GM23248 (cell line): ENCODE data around the gene CKAP2. TPM values are rescaled to one million over a fixed set of nuclear protein-coding genes. Genes with fewer than 3 reads are reported as not detected.

Source experiments
- DNase-seq: peaks from one replicate; pipeline ENCODE4 v3.0.0-alpha.2; 2015
- H2AFZ ChIP-seq: fragments of 200-600 bp; sonication (generic); 2 replicates; pipeline ENCODE4 v1.6.1; 2016; ENCODE audit warnings: antibody characterized with exemption
- H3F3A ChIP-seq: fragments of 200-600 bp; sonication (generic); 2 replicates; pipeline ENCODE4 v1.6.1; 2016; ENCODE audit warnings: mild to moderate bottlenecking, antibody characterized with exemption, mixed run types; ENCODE audit not compliant: insufficient read depth
- H3K27ac ChIP-seq: fragments of 200-600 bp; sonication (generic); 2 replicates; pipeline ENCODE4 v1.5.1; 2016; ENCODE audit warnings: mild to moderate bottlenecking
- H3K27me3 ChIP-seq: fragments of 200-600 bp; sonication (generic); replicated peaks from 2 replicates; pipeline ENCODE4 v1.6.1; 2016; ENCODE audit warnings: mild to moderate bottlenecking; ENCODE audit not compliant: insufficient read depth
- H3K36me3 ChIP-seq: fragments of 200-600 bp; sonication (generic); 2 replicates; pipeline ENCODE4 v1.6.1; 2016; ENCODE audit warnings: low read depth, mild to moderate bottlenecking
- H3K4me1 ChIP-seq: fragments of 200-600 bp; sonication (generic); 2 replicates; pipeline ENCODE4 v1.6.1; 2016; ENCODE audit warnings: mild to moderate bottlenecking; ENCODE audit not compliant: insufficient read depth
- H3K4me2 ChIP-seq: fragments of 200-600 bp; sonication (generic); one replicate; pipeline ENCODE4 v1.6.1; 2016; ENCODE audit warnings: mild to moderate bottlenecking; ENCODE audit not compliant: unreplicated experiment
- H3K4me3 ChIP-seq: fragments of 200-600 bp; sonication (generic); 2 replicates; pipeline ENCODE4 v1.5.1; 2016; ENCODE audit warnings: mild to moderate bottlenecking
- H3K79me2 ChIP-seq: fragments of 200-600 bp; sonication (generic); 2 replicates; pipeline ENCODE4 v1.6.1; 2016; ENCODE audit warnings: mild to moderate bottlenecking; ENCODE audit not compliant: insufficient read depth
- H3K9ac ChIP-seq: fragments of 200-600 bp; sonication (generic); 2 replicates; pipeline ENCODE4 v1.6.1; 2016; ENCODE audit warnings: mild to moderate bottlenecking
- H3K9me2 ChIP-seq: fragments of 200-600 bp; sonication (generic); 2 replicates; pipeline ENCODE4 v1.6.1; 2016; ENCODE audit warnings: mixed run types, mild to moderate bottlenecking, moderate library complexity; ENCODE audit not compliant: insufficient read depth
- H3K9me3 ChIP-seq: fragments of 200-600 bp; sonication (generic); one replicate; pipeline ENCODE4 v1.6.1; 2017; ENCODE audit warnings: low read depth
- H4K20me1 ChIP-seq: fragments of 200-600 bp; sonication (generic); 2 replicates; pipeline ENCODE4 v1.6.0; 2016; ENCODE audit not compliant: insufficient read depth
- EZH2 ChIP-seq: fragments of 200-600 bp; sonication (generic); IDR thresholded peaks from 2 replicates; pipeline ENCODE4 v1.6.1; 2018; ENCODE audit warnings: antibody characterized with exemption, mild to moderate bottlenecking; ENCODE audit not compliant: insufficient read depth, poor library complexity, severe bottlenecking
- EZH2phosphoT487 ChIP-seq: fragments of 200-600 bp; sonication (generic); IDR thresholded peaks from 2 replicates; pipeline ENCODE4 v1.6.1; 2018; ENCODE audit warnings: antibody characterized with exemption, moderate library complexity, mild to moderate bottlenecking, low read depth; ENCODE audit not compliant: insufficient read depth
- WGBS, 2 experiments: methylation state at CpG; one replicate each; pipeline ENCODE4 v1.1.6; 2015 to 2017; ENCODE audit warnings: low lambda C conversion rate in 2 of 2, low coverage in 1 of 2; ENCODE audit errors: missing lambda C conversion rate in 2 of 2; 5-methylcytosine and 5-hydroxymethylcytosine counted together
- in situ Hi-C: fragments of 300-500 bp; cut with MboI; formaldehyde crosslinking; loops from 2 replicates; pipeline ENCODE4 v1.15.0; 2020
- polyA plus RNA-seq: library from polyadenylated mRNA; unstranded; fragments of >200 nt; fragmentation: Nextera tagmentation; extraction: Ambion mirVana; gene quantifications from 2 replicates; pipeline ENCODE4 v1.2.1, GENCODE V29; 2016
- total RNA-seq: library from RNA; depleted of rRNA; stranded (reverse); fragments of >200 nt; shearing (Covaris generic); gene quantifications from 2 replicates; pipeline ENCODE4 v1.2.3, GENCODE V29; 2014

The CKAP2 gene
- total and polyA plus RNA-seq, 2 experiments from 2014 or later, result 24.2 to 37.6 TPM

DNA sequence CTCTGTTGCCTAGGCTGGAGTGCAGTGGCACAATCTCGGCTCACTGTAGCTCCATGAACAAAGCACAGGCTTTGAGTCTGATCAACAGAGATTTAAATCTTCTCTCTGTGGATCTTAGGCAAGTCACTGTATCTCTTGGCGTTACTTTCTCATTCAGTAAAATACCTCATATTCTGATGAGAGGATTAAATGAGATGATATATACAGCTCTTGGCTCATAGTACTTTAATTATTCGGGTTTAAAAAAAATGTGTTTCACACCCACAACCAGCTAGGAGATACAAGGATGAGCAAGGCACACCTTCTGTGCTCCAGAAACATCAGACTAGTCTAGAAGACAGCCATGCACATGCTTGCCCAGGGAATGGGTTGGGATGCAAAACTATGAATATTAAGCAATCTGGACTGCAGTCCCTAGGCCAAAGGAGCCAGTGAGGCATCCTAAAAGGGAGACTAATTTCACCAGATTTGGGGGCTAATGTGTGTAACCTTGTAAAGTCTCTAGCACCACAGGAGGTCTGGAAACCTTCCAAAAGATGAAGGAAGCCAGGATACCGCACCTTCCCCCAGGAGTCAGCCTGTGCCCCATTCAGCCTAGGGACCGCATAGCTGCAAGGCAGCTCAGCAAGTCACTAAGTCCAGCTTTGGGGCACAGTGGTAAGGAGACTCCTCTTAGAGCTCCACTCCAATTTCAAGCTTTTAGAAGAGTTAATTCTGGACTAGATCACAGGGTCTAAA, 7.3 kb upstream of the CKAP2 start:
- in situ Hi-C loops, result loop anchor here (10.0 kb wide), 1 partner anchor 103 kb away; no protein-coding TSS in a partner anchor
- peak overlapping the region; percentile 99; the same call in 1 of the 2 replicates for H3K4me3 ChIP-seq
- no peak for DNase-seq
- H3K4me2 ChIP-seq, result peak overlapping the region; percentile 99
- no peaks in the 10 kb centered on the region; the same call in 1 of the 2 replicates for H3F3A ChIP-seq
- TF ChIP-seq EZH2phosphoT487 (no peak), EZH2 (no peak)
- WGBS, 2 experiments, result 94 to 97% methylated on average over 5 of the region's 5 CpGs
- H3K9ac ChIP-seq, result no peak overlapping the region
- no peaks in the 10 kb centered on the region for H3K27me3 ChIP-seq
- no peaks in the 10 kb centered on the region for H3K9me2 ChIP-seq
- no peak overlapping the region for H2AFZ ChIP-seq
- H3K27ac ChIP-seq, result no peak overlapping the region
- H3K79me2 ChIP-seq, result peaks cover 67% of the 10 kb centered on the region
- no peaks in the 10 kb centered on the region for H3K9me3 ChIP-seq
- H3K36me3 ChIP-seq, result peaks cover 6% of the 10 kb centered on the region
- peaks cover 16% of the 10 kb centered on the region for H3K4me1 ChIP-seq
- no peaks in the 10 kb centered on the region for H4K20me1 ChIP-seq

DNA sequence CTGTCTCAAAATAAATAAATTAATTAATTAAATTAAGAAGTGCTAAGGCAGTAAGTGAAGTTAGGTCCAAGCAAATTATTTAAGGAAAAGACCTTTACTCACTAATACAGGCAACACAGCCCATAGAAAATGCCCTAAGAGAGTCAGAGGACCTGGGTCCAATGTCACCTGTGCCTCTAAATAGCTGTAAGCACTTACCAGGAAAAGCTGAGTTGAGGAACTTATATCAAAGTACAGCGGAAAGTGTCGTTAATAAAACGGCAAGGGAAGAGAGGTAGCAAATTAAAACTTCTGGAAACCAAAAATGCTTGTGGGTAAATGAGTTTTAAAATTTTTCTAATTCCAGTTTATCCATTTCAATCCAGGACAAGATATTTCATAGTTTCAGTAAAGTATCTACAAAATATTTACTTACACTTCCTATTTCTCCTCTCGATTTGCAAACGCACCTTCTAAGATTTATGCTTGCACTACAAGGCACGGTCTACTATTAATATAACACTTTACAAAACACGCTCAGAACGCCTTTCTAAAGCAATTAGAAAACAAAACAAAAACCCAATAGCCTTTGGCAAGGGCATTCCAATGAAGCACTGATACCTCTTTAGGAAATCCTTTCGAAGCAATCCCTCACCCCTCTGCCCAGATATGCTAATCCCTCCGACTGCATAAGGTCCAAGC, 5.8 kb upstream of the CKAP2 start:
- Histone ChIP-seq H2AFZ (peak overlapping the region; percentile 85), H4K20me1 (no peaks in the 10 kb centered on the region), H3K27ac (peak overlapping the region; percentile 86), H3F3A (peaks cover 4% of the 10 kb centered on the region), H3K4me3 (peak overlapping the region; percentile 99), H3K36me3 (peaks cover 6% of the 10 kb centered on the region), H3K4me1 (peaks cover 19% of the 10 kb centered on the region), H3K9ac (peak overlapping the region; percentile 94), H3K4me2 (peak overlapping the region; percentile 99), H3K9me3 (no peaks in the 10 kb centered on the region), H3K27me3 (no peaks in the 10 kb centered on the region), H3K79me2 (peaks cover 56% of the 10 kb centered on the region), H3K9me2 (no peaks in the 10 kb centered on the region)
- in situ Hi-C loops, result loop anchor here (10.0 kb wide), 1 partner anchor 105 kb away; no protein-coding TSS in a partner anchor
- DNase-seq, result no peak
- no peak for TF ChIP-seq EZH2phosphoT487
- TF ChIP-seq EZH2, result no peak
- WGBS, 2 experiments, result 2 to 5% methylated on average over 10 of the region's 10 CpGs

DNA sequence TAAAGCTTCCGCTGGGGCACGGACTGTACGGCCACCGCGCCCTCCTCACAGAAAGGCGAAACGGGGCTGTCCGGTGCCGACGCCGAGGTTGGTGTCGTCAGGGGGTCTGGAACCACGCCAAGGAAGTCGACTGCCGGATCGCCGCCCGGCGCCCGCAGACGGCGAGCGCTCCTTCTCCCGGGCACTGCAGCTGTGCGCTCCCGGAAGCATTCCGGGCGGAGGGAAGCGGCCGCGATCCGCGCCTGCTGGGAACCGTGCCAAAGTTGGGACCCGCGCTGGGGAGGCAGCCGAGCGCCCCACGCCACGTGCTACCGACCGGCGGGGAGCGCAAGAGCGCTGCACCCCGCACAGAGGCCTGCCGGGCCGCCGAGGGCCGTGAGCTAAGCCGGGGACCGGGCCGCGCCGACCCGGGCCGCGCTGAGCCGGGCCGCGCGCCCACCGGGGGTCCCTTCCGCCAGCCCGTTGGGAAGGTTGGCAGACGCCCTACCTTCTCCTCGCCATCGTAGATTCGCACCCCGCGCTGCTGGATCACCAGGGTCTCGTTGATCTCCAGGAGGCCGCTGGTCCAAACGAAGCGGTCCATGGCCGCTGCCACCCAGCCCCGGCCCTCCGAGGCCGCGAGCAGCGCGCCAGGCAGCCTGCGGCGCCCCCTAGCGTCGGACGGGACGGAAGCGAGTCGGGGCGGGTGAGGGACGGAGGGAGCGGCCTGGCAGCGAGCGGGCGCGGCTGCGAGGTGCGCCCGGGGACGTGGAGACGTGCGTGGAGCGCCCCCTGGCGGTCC, 5.1 kb upstream of the CKAP2 start, which contains the start of gene VPS36:
Gene VPS36, minus strand, starts transcription at position 623 of the 781 bp plus-strand sequence. Its CDS starts 40 bp downstream, at position 583.
- Histone ChIP-seq H3K27me3 (no peaks in the 10 kb centered on the region), H3K4me3 (peak within 1 kb of the TSS; percentile 99), H4K20me1 (no peaks in the 10 kb centered on the region), H3K79me2 (peaks cover 49% of the 10 kb centered on the region), H3K9me2 (no peaks in the 10 kb centered on the region), H3K27ac (peak within 1 kb of the TSS; percentile 86), H3F3A (peaks cover 4% of the 10 kb centered on the region), H2AFZ (peak within 1 kb of the TSS; percentile 85), H3K36me3 (no peaks in the 10 kb centered on the region), H3K9ac (peak within 1 kb of the TSS; percentile 94), H3K4me2 (peak within 1 kb of the TSS; percentile 99), H3K9me3 (no peaks in the 10 kb centered on the region), H3K4me1 (peaks cover 21% of the 10 kb centered on the region)
- TF ChIP-seq EZH2 (no peak), EZH2phosphoT487 (no peak)
- in situ Hi-C loops, result no loop called here
- WGBS, 2 experiments, result 1 to 2% methylated on average over 91 to 93 of the region's 105 CpGs
- peak; percentile 96 for DNase-seq

GRCh38 chr13:52450793-52451116, 4.5 kb upstream of the CKAP2 start:
- 2 to 5% methylated on average over 8 of the region's 8 CpGs for WGBS, 2 experiments
- H4K20me1 ChIP-seq, result no peaks in the 10 kb centered on the region
- no peaks in the 10 kb centered on the region for H3K27me3 ChIP-seq
- H3K9me3 ChIP-seq, result no peaks in the 10 kb centered on the region
- no peak overlapping the region for H3K27ac ChIP-seq
- peak overlapping the region; percentile 54 for H3K4me3 ChIP-seq
- peak overlapping the region; percentile 44 for H2AFZ ChIP-seq
- no peak for TF ChIP-seq EZH2phosphoT487
- TF ChIP-seq EZH2, result no peak
- H3K9me2 ChIP-seq, result no peaks in the 10 kb centered on the region
- peaks cover 4% of the 10 kb centered on the region for H3F3A ChIP-seq
- in situ Hi-C loops, result no loop called here
- H3K4me2 ChIP-seq, result peak overlapping the region; percentile 54
- H3K9ac ChIP-seq, result 0 out of 2 replicates have a peak overlapping the region, but pooled peaks have one; percentile 15
- H3K36me3 ChIP-seq, result no peaks in the 10 kb centered on the region
- DNase-seq, result no peak
- peaks cover 21% of the 10 kb centered on the region for H3K4me1 ChIP-seq
- peaks cover 46% of the 10 kb centered on the region for H3K79me2 ChIP-seq
